ENCODE measurements around the gene MYOD1.

MYOD1 gene

DNA sequence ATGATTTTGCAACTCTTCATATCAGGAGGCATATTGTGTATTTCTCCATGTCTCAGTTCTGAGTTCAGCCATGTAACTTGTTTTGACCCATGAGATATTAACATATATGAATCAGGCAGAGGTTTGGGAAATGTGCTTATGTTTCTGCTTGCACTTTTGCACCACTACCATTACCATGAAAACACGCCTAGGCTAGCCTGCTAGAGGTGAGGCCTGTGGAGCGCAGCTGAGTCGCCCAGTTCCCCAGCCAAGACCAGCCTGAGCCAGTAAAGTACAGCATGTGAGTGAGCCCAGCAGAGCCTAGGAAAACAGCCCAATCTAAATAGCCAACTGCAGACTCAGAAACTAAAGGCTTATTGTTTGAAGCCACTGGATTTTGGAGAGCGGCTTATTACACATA is 18.4 kb upstream of the MYOD1 start:
- no peak for FAIRE-seq
- DNase-seq (ENCODE audit: extremely low spot score, insufficient read length, low read depth), result no peak

DNA sequence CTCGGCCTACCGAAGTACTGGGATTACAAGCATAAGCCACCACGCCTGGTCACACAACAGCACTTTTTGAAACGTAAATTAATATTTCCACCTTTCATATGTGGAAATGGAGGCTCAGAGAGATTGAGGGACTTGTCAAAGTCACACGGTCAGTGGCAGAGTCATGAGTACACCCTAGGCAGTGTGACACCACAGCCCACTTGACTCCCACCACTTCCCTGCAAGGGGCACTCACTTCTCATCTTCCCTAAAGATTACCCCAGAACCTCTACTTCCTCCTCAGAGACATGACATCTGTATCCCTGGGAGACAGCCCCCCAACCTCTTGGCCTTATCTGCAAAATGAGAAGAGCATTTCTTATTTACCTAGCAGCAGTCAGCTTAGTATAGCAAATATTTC is 16.5 kb upstream of the MYOD1 start:
- no peak for FAIRE-seq
- DNase-seq (ENCODE audit: extremely low spot score, insufficient read length, low read depth), result no peak

DNA sequence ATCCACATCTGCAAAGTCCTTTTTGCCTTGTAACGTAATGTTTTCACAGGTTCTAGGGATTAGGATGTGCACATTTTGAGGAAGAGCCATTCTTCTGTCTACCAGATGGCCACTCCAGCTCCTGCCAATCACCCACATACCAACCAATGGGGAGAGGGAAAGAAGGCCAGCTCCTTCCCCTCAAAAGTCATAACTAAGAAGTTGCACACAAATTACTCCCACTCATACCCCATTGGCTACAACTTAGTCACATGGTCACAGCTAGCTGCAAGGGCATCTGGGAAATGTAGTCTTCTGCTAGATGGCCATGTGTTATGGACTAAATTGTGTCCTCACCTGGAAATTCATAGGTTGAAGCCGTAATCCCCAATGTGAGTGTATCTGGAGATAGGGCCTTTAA is 15.4 kb upstream of the MYOD1 start:
- DNase-seq (ENCODE audit: extremely low spot score, insufficient read length, low read depth), result no peak
- FAIRE-seq, result no peak

DNA sequence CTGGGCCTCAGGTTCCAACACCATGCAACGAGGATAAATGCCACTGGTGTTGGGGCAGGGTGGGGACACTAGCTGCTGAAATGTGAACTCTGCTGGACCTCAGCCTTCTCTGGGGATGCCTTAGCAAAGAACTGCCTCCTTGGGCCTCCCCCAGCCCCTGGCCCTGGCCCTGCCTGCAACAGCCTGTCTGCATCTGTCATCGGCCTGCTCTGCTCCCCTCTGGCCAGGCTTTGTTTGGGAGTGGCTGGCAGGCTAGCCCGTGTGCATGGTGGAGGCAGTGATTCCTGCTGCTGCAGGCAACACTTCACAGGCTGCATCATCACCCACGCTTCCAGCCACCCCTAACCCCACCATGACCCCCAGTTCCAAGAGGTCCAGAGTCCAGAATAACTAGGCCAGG is 11.5 kb upstream of the MYOD1 start:
- DNase-seq (ENCODE audit: extremely low spot score, insufficient read length, low read depth), result no peak
- FAIRE-seq, result no peak

DNA sequence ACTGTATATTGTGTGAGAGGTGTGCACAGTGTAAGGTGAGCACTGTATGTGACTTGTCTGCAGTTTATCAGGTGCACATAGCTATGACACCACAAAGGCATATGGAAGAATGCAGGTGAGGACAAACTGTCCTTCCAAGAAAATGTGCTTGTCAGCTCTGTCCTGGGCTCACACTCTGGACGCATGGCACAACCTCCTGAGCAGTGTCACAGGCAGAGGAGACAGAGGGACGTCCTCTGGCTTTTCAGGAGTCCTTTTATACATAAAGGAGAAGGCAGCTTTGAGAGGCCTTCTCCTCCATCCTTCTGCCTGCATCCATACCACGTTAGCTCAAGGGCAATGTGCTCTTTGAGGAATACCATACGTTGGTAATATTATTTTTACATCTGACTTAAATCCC is 7.5 kb upstream of the MYOD1 start:
- no peak for DNase-seq (ENCODE audit: extremely low spot score, insufficient read length, low read depth)
- no peak for FAIRE-seq

DNA sequence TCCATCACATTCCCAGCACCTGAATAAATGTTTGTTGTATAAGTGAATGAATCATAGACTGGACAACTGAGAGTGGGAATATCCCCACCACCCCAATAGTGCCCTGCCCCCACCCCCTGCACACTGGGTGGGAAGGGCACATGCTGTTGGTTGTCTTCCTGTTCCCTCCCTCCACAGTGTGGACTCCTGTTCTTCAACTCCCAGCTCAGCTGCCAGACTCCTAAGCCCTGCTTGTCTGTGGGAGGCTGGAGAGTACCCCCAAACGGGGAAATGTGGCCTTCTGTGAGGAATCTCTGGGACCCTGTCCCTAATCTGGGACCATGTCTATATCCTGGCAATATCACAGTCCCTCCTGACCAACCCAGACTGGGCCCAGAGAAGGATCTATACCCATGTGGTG is 5.5 kb upstream of the MYOD1 start:
- DNase-seq (ENCODE audit: extremely low spot score, insufficient read length, low read depth) (no peak), FAIRE-seq (no peak)

DNA sequence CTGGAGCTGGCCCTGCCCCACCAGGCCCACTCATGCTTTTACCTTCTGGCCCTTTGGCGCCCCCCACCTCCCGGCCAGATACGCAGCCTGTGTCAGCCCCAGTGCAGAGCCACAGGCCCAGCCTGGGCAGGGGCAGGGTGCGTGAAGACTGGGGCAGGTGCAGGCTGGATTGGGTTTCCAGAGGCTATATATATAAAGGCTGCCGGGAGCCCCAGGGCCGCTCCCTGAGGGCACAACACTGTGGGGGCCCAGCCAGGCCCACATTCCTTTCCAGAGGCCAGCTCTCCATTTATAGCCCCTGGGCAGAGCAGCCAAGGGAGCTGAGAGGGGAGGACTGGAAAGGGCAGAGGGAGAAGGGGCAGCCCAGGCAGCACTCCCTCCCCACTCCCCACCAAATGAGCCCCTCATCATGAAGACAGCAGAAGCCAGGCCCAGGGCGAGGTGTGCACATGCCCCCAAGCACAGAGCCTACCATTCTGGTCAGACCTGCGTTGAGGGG is 5.0 kb upstream of the MYOD1 start:
- FAIRE-seq (no peak), DNase-seq (ENCODE audit: extremely low spot score, insufficient read length, low read depth) (no peak)

DNA sequence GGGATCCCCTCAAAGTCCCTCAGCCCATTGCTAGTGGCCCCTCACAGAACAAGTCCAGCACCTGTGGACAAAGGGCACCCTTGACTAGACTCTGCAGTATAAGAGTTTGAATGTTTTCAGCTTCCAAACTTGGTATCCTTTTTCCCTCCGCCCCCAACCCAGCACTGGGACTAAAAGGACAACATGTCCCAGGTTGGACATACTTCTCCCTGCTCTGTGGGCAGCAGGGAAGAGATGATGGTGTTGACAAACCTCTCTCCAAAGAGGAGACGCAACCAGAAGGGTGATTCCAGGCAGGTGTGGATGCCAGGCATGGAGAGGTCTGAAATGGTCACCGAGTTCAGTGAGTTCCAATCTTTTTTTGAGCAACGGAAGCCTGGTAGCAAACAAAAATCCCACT is 4.5 kb upstream of the MYOD1 start:
- no peak for FAIRE-seq
- no peak for DNase-seq (ENCODE audit: extremely low spot score, insufficient read length, low read depth)

DNA sequence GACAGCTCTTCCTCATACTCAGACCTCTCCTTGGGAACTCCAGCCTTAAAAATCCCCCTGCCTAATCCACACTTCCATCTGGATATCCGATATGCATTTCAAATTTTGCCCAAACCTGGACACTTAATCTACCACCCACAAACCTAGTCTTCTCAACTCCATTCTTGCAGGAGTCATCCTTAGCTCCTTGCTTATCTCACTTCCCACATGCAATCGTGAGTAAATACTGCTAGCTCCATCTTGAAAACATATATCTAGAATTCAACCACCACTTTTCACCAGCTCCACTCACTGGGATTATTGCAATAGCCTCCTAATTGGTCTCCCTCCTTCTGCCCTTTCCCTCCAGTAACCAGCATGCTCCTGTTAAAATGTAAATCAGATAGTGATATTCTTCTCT is 2.6 kb upstream of the MYOD1 start:
- DNase-seq (ENCODE audit: extremely low spot score, insufficient read length, low read depth) (no peak), FAIRE-seq (no peak)

DNA sequence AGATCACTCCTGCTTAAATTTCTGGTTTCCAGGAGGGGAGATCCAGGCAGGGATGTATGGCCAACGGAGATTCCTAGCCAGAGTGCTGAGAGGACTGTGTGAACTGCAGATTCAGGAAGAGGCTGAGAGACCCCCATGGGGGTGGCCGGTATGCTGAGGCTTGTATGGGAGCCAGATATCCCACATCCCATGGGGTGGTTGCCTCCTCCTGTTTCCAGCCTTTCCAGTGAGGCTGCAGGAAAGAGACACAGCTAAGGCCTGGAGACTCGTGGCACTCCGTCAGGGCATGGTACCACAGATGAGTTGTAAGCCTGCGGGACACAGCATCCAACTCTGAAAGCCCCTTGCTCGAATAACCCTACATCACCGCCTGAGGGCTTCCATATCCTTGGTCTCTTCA is 1.4 kb upstream of the MYOD1 start:
- no peak for FAIRE-seq
- DNase-seq (ENCODE audit: extremely low spot score, insufficient read length, low read depth), result no peak

DNA sequence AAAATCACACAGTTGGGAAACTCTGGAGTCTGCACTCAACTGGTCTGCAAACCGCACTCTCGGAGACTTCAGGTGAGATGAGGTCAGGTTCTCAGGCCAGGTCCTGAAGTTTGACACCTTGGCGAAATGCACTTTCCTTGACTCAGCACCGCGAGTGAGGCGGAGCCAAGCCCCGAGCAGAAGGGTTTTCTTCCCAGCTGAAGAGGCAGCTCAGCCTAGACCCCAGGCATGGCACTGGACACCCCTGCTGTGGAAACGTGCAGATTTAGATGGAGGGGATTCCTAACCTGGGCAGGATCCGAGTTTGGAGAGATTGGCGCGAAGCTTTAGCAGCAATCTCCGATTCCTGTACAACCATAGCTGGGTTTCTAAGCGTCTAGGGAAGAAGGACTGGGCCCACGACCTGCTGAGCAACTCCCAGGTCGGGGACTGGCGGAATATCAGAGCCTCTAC is 835 bp upstream of the MYOD1 start:
- FAIRE-seq (no peak), DNase-seq (ENCODE audit: extremely low spot score, insufficient read length, low read depth) (no peak)

DNA sequence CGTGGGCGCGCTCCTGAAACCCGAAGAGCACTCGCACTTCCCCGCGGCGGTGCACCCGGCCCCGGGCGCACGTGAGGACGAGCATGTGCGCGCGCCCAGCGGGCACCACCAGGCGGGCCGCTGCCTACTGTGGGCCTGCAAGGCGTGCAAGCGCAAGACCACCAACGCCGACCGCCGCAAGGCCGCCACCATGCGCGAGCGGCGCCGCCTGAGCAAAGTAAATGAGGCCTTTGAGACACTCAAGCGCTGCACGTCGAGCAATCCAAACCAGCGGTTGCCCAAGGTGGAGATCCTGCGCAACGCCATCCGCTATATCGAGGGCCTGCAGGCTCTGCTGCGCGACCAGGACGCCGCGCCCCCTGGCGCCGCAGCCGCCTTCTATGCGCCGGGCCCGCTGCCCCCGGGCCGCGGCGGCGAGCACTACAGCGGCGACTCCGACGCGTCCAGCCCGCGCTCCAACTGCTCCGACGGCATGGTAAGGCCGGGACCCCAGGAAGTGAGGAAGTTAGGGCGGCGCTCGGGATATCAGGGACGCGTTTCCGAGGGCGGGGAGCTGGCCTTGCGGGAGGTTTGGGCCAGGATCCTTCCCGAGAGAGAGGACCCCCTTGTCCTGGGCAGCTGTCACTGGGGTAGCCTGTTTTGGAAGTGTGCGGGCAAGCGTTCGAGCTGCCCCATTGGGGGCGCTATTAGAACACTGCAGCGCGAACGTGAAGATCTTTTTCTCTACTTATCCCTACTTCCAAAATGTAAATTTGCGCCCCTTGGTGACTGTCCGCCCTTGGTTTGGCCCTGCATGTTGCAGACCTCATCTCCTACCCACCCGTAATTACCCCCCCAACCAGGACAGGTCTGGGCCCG is 796 bp downstream of the MYOD1 start:
- no peak for FAIRE-seq
- no peak for DNase-seq (ENCODE audit: extremely low spot score, insufficient read length, low read depth)

DNA sequence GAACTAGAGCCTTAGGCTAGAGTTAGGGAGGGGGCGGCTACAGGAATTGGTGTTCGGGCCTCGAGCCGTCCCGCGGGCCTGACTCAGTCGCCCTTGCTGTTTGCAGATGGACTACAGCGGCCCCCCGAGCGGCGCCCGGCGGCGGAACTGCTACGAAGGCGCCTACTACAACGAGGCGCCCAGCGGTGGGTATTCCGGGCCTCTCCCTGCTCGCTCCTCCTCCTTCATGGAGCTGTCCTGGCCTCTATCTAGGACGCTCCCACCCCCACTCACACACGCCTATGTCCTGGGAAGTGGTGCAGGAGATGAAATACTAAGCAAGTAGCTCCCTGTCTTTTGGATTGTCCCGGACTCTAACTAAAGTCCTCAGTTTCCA is 1.4 kb downstream of the MYOD1 start:
- DNase-seq (ENCODE audit: extremely low spot score, insufficient read length, low read depth) (no peak), FAIRE-seq (no peak)

DNA sequence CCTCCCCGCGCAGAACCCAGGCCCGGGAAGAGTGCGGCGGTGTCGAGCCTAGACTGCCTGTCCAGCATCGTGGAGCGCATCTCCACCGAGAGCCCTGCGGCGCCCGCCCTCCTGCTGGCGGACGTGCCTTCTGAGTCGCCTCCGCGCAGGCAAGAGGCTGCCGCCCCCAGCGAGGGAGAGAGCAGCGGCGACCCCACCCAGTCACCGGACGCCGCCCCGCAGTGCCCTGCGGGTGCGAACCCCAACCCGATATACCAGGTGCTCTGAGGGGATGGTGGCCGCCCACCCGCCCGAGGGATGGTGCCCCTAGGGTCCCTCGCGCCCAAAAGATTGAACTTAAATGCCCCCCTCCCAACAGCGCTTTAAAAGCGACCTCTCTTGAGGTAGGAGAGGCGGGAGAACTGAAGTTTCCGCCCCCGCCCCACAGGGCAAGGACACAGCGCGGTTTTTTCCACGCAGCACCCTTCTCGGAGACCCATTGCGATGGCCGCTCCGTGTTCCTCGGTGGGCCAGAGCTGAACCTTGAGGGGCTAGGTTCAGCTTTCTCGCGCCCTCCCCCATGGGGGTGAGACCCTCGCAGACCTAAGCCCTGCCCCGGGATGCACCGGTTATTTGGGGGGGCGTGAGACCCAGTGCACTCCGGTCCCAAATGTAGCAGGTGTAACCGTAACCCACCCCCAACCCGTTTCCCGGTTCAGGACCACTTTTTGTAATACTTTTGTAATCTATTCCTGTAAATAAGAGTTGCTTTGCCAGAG is 2.0 kb downstream of the MYOD1 start:
- FAIRE-seq, result no peak
- DNase-seq (ENCODE audit: extremely low spot score, insufficient read length, low read depth), result no peak

DNA sequence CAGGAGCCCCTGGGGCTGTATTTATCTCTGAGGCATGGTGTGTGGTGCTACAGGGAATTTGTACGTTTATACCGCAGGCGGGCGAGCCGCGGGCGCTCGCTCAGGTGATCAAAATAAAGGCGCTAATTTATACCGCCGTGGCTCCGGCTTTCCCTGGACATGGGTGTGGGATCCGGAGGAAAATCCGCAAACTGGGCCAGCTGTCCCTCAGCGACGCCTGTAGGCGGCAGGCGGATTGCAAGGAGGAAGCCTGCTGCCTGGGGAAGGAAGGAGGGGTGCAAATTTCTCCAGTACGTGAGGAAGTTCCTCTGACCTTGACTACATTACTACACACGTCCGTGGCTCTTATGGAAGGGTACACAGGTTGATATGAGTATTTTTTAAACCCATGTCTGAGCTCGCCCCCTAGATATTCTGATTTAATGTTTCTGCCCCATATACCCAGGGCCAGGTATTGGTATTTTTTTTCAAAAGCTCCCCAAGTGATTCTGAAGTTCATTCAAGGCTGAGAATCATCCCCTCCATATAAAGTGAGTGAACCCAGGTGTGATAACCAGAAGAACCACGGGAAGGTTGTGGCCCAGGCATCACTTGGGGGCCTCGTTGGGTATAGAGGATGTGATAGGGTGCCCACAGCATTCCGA is 2.8 kb downstream of the MYOD1 start:
- DNase-seq (ENCODE audit: extremely low spot score, insufficient read length, low read depth), result no peak
- FAIRE-seq, result no peak

DNA sequence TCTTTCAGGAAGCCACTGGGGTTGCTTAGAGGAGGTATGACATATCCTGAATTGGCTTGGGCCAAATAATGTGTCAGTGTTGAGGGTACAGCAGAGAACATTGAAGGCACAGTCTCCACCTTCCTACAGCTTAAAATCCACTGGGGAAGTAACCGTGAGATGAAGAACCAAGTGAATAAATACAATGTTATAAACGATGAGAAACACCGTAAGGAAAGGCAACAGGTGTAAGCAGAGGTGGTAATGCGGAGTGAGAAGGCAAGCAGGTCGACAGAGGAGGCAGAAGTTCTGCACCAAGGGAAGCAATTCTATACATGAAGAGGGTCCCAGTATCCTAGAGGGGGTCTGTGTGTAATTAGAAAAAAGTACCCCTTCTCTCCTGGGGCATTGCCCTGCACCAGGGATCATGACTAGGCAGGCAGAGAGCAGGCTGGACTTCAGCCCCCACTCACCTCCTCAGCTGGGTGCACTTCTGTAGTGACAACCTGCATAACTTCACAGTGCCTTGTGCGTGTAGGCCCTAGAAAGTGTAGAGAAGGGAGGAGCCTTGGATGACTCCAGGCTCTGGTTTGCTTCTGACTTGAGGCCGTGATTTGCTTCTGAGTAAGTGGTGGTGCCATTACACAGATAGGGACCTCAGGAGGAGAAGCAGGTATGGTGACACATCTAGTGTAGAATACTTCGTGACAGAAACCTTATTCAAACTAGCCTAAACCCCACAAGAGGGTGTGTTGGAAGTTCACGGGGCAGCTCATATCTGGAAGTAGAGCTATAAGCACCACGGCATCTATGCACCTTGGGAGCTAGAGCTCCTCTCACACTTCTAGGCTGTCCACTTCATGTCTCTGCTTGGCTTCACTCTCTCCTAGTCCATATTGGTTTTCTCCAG is 4.9 kb downstream of the MYOD1 start:
- FAIRE-seq, result no peak
- no peak for DNase-seq (ENCODE audit: extremely low spot score, insufficient read length, low read depth)

DNA sequence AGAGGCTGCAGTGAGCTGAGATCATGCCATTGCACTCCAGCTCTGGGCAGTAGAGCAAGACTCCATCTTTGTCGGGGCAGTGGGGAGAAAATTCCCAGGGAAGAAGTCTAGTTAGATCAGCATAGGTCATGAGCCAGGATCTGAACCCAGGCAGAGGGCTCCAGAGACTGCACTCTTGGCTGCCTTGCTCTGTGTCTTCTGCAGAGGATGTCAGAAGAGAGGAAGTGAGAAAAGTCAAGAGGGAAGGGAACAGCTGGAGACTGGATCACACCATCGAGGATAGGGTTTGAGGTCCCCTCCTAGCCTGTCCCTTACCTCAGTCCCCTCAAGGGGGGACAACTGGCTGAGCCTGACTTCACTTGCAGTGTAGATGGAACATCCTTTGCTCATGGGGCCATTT is 5.8 kb downstream of the MYOD1 start:
- no peak for DNase-seq (ENCODE audit: extremely low spot score, insufficient read length, low read depth)
- no peak for FAIRE-seq

DNA sequence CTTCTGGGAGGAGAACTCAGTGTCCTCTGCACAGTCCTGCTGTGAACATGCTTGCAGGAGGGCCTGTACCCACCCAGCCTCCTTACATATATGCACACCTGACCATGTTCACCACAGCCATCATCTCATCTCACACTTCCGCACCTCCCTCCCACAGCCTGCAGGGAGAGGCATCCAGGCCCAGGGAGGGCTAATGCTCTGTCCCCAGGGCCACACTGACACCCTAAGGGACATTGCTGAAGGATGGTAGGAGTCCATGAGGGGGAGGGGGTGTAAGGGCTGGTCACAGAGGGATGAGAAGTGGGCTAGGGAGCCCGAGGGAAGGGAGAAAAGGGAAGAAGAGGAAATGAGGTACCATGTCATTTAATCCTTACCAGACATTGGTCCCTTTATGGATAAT is 10.8 kb downstream of the MYOD1 start:
- no peak for DNase-seq (ENCODE audit: extremely low spot score, insufficient read length, low read depth)
- no peak for FAIRE-seq

DNA sequence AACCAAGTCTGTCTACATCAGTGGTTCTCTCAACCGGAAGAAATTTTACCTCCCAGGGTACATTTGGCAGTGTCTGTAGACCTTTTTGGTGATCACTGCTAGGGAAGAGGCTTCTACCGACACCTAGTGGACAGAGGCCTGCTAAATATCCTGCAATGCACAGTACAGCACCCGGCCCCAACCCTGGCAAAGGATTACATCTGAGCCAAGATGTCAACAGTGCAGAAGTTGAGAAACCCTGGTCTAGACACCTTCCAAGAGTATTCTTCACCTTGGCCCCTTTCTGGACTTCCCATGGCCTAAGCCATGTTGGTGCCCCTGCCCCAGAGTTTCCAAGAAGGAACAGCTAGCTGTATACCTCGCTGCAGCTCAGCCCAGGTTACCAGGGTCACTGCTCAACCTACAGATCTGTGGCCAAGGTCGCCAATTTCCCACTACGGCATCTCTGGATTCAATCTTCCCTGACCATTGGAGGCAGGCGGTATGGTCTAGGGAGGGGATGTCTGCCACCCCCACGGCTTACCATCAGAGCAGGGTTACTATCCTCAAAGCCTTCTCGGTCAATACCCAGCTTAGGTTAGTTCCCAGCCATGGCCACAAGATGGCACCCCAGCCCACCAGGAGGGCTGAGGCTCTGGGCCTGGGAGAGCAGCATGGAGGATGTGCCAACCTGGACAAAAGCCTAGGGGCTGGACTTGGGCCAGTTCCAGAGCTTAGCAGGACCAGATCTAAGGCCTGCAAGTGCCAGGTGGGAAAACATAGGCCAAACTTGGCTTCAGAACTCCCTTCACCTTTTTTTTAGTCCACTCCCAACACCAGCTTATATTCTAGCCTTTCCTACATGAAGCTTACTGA is 11.5 kb downstream of the MYOD1 start:
- FAIRE-seq (peak; percentile 73), DNase-seq (ENCODE audit: extremely low spot score, insufficient read length, low read depth) (peak; percentile 66)

All from GM18507 (cell line).